Measurements from ENCODE around the gene PARP8. TPM values are rescaled to one million over a fixed set of nuclear protein-coding genes. Genes with fewer than 3 reads are reported as not detected.

Gene PARP8
- total RNA-seq, 4 donors from 2014 or later: 4.8 to 13.7 (median 8.2) TPM

DNA sequence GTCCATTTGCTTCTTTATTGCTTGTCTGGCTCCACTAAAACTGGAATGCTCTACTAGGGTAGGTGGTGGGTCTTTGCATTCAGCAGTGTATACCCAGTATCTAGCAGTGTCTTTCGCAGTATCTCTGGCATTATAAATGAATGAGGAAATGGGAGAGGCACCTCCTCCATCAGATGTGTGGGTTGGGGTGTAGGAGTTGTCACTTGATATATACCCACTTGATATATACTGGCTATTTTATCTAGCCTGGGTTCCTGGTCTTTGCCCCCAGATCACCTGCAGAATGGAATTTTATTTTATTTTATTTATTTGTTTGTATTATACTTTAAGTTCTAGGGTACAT lies 208.5 kb downstream of the PARP8 start:
- WGBS, 2 donors: 91 to 100% methylated on average over 1 of the region's 1 CpG
- H3K4me3 ChIP-seq (ENCODE audit: low read depth, poor library complexity, severe bottlenecking): no peak overlapping the region
- TF ChIP-seq, protein P1, sequence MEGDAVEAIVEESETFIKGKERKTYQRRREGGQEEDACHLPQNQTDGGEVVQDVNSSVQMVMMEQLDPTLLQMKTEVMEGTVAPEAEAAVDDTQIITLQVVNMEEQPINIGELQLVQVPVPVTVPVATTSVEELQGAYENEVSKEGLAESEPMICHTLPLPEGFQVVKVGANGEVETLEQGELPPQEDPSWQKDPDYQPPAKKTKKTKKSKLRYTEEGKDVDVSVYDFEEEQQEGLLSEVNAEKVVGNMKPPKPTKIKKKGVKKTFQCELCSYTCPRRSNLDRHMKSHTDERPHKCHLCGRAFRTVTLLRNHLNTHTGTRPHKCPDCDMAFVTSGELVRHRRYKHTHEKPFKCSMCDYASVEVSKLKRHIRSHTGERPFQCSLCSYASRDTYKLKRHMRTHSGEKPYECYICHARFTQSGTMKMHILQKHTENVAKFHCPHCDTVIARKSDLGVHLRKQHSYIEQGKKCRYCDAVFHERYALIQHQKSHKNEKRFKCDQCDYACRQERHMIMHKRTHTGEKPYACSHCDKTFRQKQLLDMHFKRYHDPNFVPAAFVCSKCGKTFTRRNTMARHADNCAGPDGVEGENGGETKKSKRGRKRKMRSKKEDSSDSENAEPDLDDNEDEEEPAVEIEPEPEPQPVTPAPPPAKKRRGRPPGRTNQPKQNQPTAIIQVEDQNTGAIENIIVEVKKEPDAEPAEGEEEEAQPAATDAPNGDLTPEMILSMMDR (IDR thresholded peaks at IDR 0.05): no peak
- TF ChIP-seq POLR2A (IDR thresholded peaks at IDR 0.05): no peak
- DNase-seq (ENCODE audit: low spot score in 2 of 2): no peak
- intact Hi-C loops (cut with DNase I; ENCODE audit: low total_unique reads): no loop called here

DNA sequence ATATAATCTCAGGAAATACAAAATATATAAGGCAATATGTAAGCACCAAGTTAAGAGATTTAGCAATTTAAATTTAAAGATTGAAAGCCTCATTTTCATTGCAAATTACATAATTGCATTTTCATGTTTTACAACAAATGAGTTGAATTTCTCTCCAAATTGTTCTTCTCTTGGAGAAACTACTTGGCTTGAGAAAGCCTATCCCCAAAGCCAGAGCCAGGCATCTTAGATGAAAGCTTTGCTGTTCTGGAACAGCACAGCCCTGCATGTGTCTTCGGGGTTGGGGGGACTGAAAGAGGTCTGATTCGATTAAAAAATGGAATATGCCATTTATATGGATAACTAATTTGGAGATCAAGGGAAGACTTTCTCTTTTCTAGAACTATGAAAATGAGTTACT lies 212.0 kb downstream of the PARP8 start:
- H3K4me3 ChIP-seq (ENCODE audit: low read depth, poor library complexity, severe bottlenecking): no peak overlapping the region
- WGBS, 2 donors: 73 to 89% methylated on average over 2 of the region's 2 CpGs
- intact Hi-C loops (cut with DNase I; ENCODE audit: low total_unique reads): no loop called here
- DNase-seq (ENCODE audit: low spot score in 2 of 2): no peak
- no peak for TF ChIP-seq POLR2A (IDR thresholded peaks at IDR 0.05)
- TF ChIP-seq, protein P1 (IDR thresholded peaks at IDR 0.05): no peak

DNA sequence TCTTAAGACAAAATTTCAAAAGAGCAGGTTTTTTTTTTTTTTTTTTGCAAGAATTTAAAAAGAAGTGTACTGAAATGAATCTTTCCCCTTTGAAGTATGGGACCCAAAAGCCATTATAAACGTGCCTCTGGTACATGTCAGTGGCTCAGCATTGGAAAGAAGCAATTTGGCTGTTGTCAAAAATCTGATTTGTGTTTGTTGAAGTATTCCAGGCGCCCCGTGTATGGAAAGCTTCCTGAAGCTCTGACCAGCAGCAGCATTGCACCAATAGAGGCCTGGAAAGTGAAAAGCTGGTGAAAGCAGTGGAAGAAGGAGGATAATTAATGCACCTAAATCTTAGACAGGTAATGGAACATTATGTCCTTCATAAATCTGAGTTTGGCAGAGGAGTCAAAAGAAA lies 215.0 kb downstream of the PARP8 start:
- no peak overlapping the region for H3K4me3 ChIP-seq (ENCODE audit: low read depth, poor library complexity, severe bottlenecking)
- no peak for DNase-seq (ENCODE audit: low spot score in 2 of 2)
- intact Hi-C loops (cut with DNase I; ENCODE audit: low total_unique reads): no loop called here
- 45 to 60% methylated on average over 3 of the region's 3 CpGs for WGBS, 2 donors
- TF ChIP-seq, protein P1 (IDR thresholded peaks at IDR 0.05): no peak
- no peak for TF ChIP-seq POLR2A (IDR thresholded peaks at IDR 0.05)

DNA sequence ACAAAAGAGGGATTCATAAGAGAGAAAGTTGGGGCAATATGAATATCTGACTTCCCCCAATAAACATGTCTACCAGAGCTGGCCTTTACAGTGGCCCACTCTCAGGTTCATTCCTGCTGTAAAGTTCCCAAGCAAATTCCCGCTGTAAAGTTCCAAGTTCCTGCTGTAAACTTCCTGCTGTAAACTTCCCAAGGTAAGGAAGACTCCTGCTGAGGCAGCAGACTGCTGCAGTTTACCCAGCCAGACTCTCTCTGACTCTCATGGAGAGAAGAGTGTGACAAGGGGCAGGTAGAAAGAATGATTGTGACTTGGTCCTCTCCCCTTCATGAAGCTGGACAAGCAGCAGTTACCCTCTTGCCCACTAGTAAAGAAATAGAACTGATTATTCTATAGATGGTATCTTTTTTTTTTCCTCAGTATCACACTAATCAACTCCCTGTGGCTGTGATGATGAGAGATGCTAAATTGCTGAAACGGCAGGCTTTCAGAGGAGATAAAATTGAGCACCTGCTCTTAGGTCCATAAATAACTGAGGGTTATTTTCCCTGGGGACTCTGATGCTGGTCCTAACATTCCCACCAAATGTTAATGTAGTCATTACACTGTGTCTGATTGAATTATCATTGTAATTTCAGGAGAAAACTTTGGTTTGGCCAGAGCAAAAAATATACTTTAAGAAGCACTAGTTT lies 220.4 kb downstream of the PARP8 start:
- 29 to 33% methylated on average over 2 of the region's 2 CpGs for WGBS, 2 donors
- TF ChIP-seq POLR2A (IDR thresholded peaks at IDR 0.05): no peak
- TF ChIP-seq, protein P1 (IDR thresholded peaks at IDR 0.05): no peak
- intact Hi-C loops (cut with DNase I; ENCODE audit: low total_unique reads): no loop called here

DNA sequence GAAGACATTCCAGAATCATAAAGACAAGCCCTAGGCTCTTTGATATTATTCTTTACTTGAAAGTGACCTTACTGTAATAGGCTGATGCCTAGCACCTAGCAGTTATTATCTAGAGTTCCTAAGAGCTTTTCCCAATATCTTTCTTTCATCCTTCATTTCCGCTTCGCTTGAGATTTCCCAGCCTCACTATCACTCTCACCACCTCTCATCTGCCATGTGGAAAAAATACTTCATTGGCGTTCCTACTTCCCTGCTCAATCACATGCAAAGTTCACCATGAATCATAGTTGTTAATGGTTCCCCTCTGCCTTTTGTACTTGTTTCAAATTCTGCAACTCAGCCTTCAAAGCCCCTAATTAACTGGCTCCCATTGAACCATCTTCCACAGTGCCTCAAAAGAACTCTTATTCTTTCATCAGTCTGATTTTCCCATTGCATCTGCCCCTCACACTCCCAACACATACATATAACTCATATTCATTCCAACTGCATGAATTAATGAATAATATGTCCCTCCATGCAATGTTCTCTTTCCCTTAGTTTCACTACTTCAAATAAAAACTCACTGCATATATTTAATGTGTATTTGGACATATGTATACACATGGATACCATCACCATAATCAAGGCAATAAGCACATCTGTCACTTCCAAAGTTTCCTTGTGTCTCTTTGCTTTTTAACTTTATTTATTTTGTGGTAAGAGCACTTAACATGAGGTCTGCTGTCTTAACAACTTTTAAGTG lies 221.6 kb downstream of the PARP8 start:
- 70 to 80% methylated on average over 3 of the region's 3 CpGs for WGBS, 2 donors
- DNase-seq (ENCODE audit: low spot score in 2 of 2): no peak
- intact Hi-C loops (cut with DNase I; ENCODE audit: low total_unique reads): no loop called here
- H3K4me3 ChIP-seq (ENCODE audit: low read depth, poor library complexity, severe bottlenecking): no peak overlapping the region
- TF ChIP-seq, protein P1 (IDR thresholded peaks at IDR 0.05): no peak
- no peak for TF ChIP-seq POLR2A (IDR thresholded peaks at IDR 0.05)

More for the DNA sequence above, 220.4 kb downstream of the PARP8 start:
- DNase-seq (ENCODE audit: low spot score in 2 of 2): no peak
- no peak overlapping the region for H3K4me3 ChIP-seq (ENCODE audit: low read depth, poor library complexity, severe bottlenecking)
